PC-3 (cell line): ENCODE results near the gene TAGLN. TPM values are rescaled to one million over a fixed set of nuclear protein-coding genes. Genes with fewer than 3 reads are reported as not detected.

Source experiments
- ATAC-seq: fragments of 200-7000 bp; cut with Tn5 transposase; 2 replicates; pipeline ENCODE4 v1.9.1; 2020; ENCODE audit warnings: mild to moderate bottlenecking, moderate library complexity
- BruUV-seq: library from RNA; stranded (reverse); fragments of 400-500 nt; replicated peaks from 2 replicates; lab custom pipeline; 2021; lab: Mats Ljungman, UMichigan
- CTCF ChIA-PET: fragments of 300-600 bp; sonication (Branson Sonifier 250); formaldehyde crosslinking; loops from one replicate; lab custom pipeline; 2022; ENCODE audit warnings: antibody characterized with exemption; lab: Charles Lee
- POLR2A ChIA-PET: fragments of 300-600 bp; sonication (Branson Sonifier 250); formaldehyde crosslinking; loops from one replicate; lab custom pipeline; 2022; ENCODE audit warnings: antibody characterized with exemption; ENCODE audit not compliant: unreplicated experiment; lab: Charles Lee
- DNase-seq: peaks from one replicate; pipeline ENCODE4 v3.0.0-alpha.2; 2015
- H2AFZ ChIP-seq: fragments of 300-600 bp; sonication (generic); 2 replicates; pipeline ENCODE4 v1.6.0; 2016; ENCODE audit warnings: antibody characterized with exemption, low read length
- H3F3A ChIP-seq: fragments of 300-600 bp; sonication (generic); one replicate; pipeline ENCODE4 v1.6.0; 2017; ENCODE audit warnings: antibody characterized with exemption, low read length, control low read depth, mild to moderate bottlenecking; ENCODE audit not compliant: unreplicated experiment
- H3K27ac ChIP-seq: fragments of 300-600 bp; sonication (generic); 2 replicates; pipeline ENCODE4 v1.5.1; 2016; ENCODE audit warnings: mild to moderate bottlenecking, low read length
- H3K27me3 ChIP-seq: fragments of 300-600 bp; sonication (generic); 2 replicates; pipeline ENCODE4 v1.6.1; 2016; ENCODE audit warnings: low read length, mixed read lengths
- H3K36me3 ChIP-seq: fragments of 300-600 bp; sonication (generic); 2 replicates; pipeline ENCODE4 v1.6.1; 2016; ENCODE audit warnings: low read depth, mixed run types, low read length, mixed read lengths
- H3K4me1 ChIP-seq: fragments of 300-600 bp; sonication (generic); 2 replicates; pipeline ENCODE4 v1.5.1; 2016; ENCODE audit warnings: low read length; ENCODE audit not compliant: insufficient read depth
- H3K4me2 ChIP-seq: fragments of 300-600 bp; sonication (generic); 2 replicates; pipeline ENCODE4 v1.6.0; 2016; ENCODE audit warnings: low read length
- H3K4me3 ChIP-seq: fragments of 300-600 bp; sonication (generic); 2 replicates; pipeline ENCODE4 v1.5.1; 2016; ENCODE audit warnings: mild to moderate bottlenecking, low read length, mixed read lengths
- H3K79me2 ChIP-seq: fragments of 300-600 bp; sonication (generic); 2 replicates; pipeline ENCODE4 v1.6.1; 2017; ENCODE audit warnings: low read length, mixed read lengths
- H3K9ac ChIP-seq: fragments of 300-600 bp; sonication (generic); 2 replicates; pipeline ENCODE4 v1.6.0; 2016; ENCODE audit warnings: mild to moderate bottlenecking, low read length
- H3K9me2 ChIP-seq: fragments of 300-600 bp; sonication (generic); replicated peaks from 2 replicates; pipeline ENCODE4 v1.6.1; 2016; ENCODE audit warnings: mixed run types, low read length, mixed read lengths
- H3K9me3 ChIP-seq: fragments of 300-600 bp; sonication (generic); 2 replicates; pipeline ENCODE4 v1.6.1; 2016; ENCODE audit warnings: low read length, mixed read lengths
- H4K20me1 ChIP-seq: fragments of 300-600 bp; sonication (generic); 2 replicates; pipeline ENCODE4 v1.6.1; 2016; ENCODE audit warnings: low read length, mixed read lengths
- EZH2 ChIP-seq: fragments of 300-600 bp; sonication (generic); IDR thresholded peaks from one replicate; pipeline ENCODE4 v1.6.1; 2017; ENCODE audit warnings: antibody characterized with exemption, mild to moderate bottlenecking, low read length; ENCODE audit not compliant: unreplicated experiment
- EZH2phosphoT487 ChIP-seq: fragments of 300-600 bp; sonication (generic); IDR thresholded peaks from 2 replicates; pipeline ENCODE4 v1.6.1; 2018; ENCODE audit warnings: mild to moderate bottlenecking, antibody characterized with exemption, low read length, borderline replicate concordance
- intact Hi-C: fragments of 100-400 bp; cut with micrococcal nuclease; formaldehyde crosslinking; loops from 2 replicates; pipeline ENCODE4 v1.9.0; 2023
- total RNA-seq: library from RNA; depleted of rRNA; stranded (reverse); fragments of >200 nt; gene quantifications from 2 replicates; pipeline ENCODE4 v1.2.3, GENCODE V29; 2014
- TF ChIP-seq, protein P1 (sequence below): fragments of 300-600 bp; sonication (generic); conservative IDR thresholded peaks from 2 replicates; pipeline ENCODE4 v1.5.1; 2017; ENCODE audit warnings: antibody characterized with exemption, low read depth, mild to moderate bottlenecking, low read length

The TAGLN gene
- total RNA-seq, 1 experiment from 2014 or later: 10.3 TPM

DNA sequence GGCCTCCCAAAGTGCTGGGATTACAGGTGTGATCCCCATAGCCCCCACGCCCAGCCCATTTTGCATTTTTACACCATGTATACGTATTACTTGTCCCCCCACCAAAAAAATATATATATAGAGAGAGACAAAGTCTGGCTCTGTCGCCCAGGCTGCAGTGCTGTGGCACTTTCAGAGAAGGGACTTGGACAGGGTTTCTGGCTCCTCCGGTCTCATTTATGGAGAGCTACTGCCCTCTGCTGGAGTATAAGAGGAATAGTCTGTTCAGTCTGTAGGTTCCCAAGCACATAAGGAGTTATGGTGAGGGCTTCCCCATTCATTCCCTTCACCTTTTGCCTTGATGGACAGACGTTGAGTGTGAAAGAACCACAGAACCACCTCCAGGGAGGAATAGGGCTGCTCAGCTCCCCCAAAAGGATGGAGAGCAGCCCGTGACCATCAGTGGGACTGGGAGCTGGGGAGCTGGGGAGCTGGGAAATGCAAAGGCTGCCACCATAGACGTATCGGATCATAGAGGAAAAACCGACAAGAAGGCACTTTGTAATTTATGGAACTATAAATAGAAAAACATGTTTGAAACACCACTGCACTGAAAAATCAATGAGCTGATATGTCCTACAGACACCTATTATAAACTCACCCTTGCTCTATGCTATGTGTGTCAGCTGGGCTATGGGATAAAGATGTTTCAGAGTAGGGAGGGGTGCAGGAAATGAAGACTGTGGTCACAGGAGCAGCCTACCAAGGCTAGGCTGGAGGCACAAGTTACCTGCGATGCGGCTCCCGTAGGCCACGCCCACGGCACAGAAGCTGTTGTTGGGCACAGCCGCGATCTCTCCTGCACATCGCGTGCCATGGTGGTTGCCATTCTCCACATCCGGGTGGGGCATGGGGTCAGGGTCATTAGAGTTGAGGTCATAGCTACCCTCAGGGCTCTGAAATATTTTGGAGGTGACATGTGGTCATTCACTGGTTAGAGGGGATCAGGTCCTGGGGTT is 27.5 kb downstream of the TAGLN start:
- Histone ChIP-seq H3K4me2 (no peak overlapping the region), H3K27me3 (no peaks in the 10 kb centered on the region), H3K79me2 (peaks cover 25% of the 10 kb centered on the region), H3K9me3 (no peaks in the 10 kb centered on the region), H3K9me2 (no peaks in the 10 kb centered on the region), H3K4me1 (peaks cover 22% of the 10 kb centered on the region), H3K9ac (no peak overlapping the region), H2AFZ (no peak overlapping the region), H3K27ac (no peak overlapping the region), H3K36me3 (peaks cover 29% of the 10 kb centered on the region; the same call in 1 of the 2 replicates), H3K4me3 (no peak overlapping the region), H3F3A (peaks cover 6% of the 10 kb centered on the region), H4K20me1 (no peaks in the 10 kb centered on the region)
- POLR2A ChIA-PET: interaction anchor here (0.6 kb wide), 1 partner anchor 130 kb away, joined by 3 read pairs; no protein-coding TSS in a partner anchor
- CTCF ChIA-PET: interaction anchor here (0.6 to 1.4 kb wide), 3 partner anchors 41 to 391 kb away, joined by 3 to 7 read pairs (median 4); no protein-coding TSS in a partner anchor
- BruUV-seq: no TSS peak
- TF ChIP-seq EZH2phosphoT487: no peak
- TF ChIP-seq, protein P1, sequence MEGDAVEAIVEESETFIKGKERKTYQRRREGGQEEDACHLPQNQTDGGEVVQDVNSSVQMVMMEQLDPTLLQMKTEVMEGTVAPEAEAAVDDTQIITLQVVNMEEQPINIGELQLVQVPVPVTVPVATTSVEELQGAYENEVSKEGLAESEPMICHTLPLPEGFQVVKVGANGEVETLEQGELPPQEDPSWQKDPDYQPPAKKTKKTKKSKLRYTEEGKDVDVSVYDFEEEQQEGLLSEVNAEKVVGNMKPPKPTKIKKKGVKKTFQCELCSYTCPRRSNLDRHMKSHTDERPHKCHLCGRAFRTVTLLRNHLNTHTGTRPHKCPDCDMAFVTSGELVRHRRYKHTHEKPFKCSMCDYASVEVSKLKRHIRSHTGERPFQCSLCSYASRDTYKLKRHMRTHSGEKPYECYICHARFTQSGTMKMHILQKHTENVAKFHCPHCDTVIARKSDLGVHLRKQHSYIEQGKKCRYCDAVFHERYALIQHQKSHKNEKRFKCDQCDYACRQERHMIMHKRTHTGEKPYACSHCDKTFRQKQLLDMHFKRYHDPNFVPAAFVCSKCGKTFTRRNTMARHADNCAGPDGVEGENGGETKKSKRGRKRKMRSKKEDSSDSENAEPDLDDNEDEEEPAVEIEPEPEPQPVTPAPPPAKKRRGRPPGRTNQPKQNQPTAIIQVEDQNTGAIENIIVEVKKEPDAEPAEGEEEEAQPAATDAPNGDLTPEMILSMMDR: peak; percentile 90
- no peak for TF ChIP-seq EZH2
- peak; percentile 73 for ATAC-seq
- peak; percentile 83 for DNase-seq
- intact Hi-C loops: loop anchor here (1.0 to 2.0 kb wide), 4 partner anchors 42 to 494 kb away; no protein-coding TSS in a partner anchor

DNA sequence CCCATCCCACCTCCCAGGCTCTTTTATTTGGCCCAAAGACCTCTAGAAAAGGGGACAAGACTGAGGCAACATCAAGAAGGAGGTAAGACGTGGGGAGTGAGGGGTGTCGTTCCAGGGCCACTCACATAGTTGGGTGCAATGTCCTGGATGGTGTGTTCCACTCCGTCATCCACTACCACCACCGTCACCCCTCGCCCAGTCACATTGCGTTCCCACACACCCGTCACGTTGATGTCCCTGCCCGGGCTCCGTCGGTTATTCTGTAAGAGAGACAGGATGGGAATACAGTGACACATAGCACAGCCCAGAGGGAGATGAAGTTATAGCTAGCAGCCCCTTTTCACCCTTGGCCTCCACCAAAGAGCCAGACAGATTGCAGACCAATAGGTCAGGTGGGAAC is 28.9 kb downstream of the TAGLN start:
- Histone ChIP-seq H3K4me1 (peaks cover 15% of the 10 kb centered on the region), H3K9me2 (no peaks in the 10 kb centered on the region), H3K27ac (no peak overlapping the region), H3K4me3 (no peak overlapping the region), H4K20me1 (no peaks in the 10 kb centered on the region), H3K27me3 (no peaks in the 10 kb centered on the region), H3F3A (no peaks in the 10 kb centered on the region), H3K79me2 (peaks cover 30% of the 10 kb centered on the region), H3K9ac (no peak overlapping the region), H2AFZ (no peak overlapping the region), H3K9me3 (no peaks in the 10 kb centered on the region), H3K36me3 (peaks cover 29% of the 10 kb centered on the region; the same call in 1 of the 2 replicates), H3K4me2 (no peak overlapping the region)
- CTCF ChIA-PET: no interaction called here
- DNase-seq (no peak), ATAC-seq (no peak)
- TF ChIP-seq EZH2 (no peak), EZH2phosphoT487 (no peak)
- TF ChIP-seq, protein P1: no peak
- POLR2A ChIA-PET: no interaction called here
- intact Hi-C loops: no loop called here
- BruUV-seq: no TSS peak
